ENCODE results near the gene WDFY4. TPM values are rescaled to one million over a fixed set of nuclear protein-coding genes. Genes with fewer than 3 reads are reported as not detected.

Gene WDFY4
- total RNA-seq, 1 experiment from 2014 or later: not detected

- Histone ChIP-seq H4K91ac (ENCODE audit: insufficient read length, low read depth, low read length) (no peak overlapping the region), H3K4me1 (ENCODE audit: insufficient read depth, low read length) (peaks cover 2% of the 10 kb centered on the region; the same call in 1 of the 2 replicates), H3K27ac (ENCODE audit: insufficient read length, low read depth, low read length) (no peak overlapping the region), H4K5ac (ENCODE audit: insufficient read length, low read depth, low read length) (no peak overlapping the region), H2AFZ (ENCODE audit: low read length) (no peak overlapping the region), H3T11ph (ENCODE audit: low read length) (no peak overlapping the region), H2AK5ac (ENCODE audit: insufficient read length, low read length) (no peak overlapping the region), H2BK15ac (ENCODE audit: low read depth, low read length) (no peak overlapping the region), H2BK5ac (ENCODE audit: insufficient read length, low read length) (no peak overlapping the region), H4K8ac (replicated peaks; ENCODE audit: insufficient read length, low read depth, low read length) (no peak overlapping the region), H3K14ac (ENCODE audit: insufficient read depth, low read length) (no peak overlapping the region), H3K4me2 (ENCODE audit: insufficient read depth, insufficient read length, low read length) (no peak overlapping the region), H3K9me3 (ENCODE audit: control insufficient read depth, low read depth, low read length) (no peaks in the 10 kb centered on the region), H3K56ac (ENCODE audit: insufficient read length, low read depth, low read length) (no peak overlapping the region), H2BK120ac (ENCODE audit: low read depth, low read length, poor library complexity, severe bottlenecking) (no peak overlapping the region), H3K18ac (ENCODE audit: insufficient read length, low read depth, low read length) (no peak overlapping the region), H3K79me2 (ENCODE audit: insufficient read depth, low read length) (no peaks in the 10 kb centered on the region), H3K23me2 (ENCODE audit: insufficient read length, low read depth, low read length, poor library complexity, severe bottlenecking) (no peaks in the 10 kb centered on the region), H3K27me3 (ENCODE audit: insufficient read depth, low read length) (no peaks in the 10 kb centered on the region), H3K4ac (ENCODE audit: low read depth, low read length) (no peak overlapping the region), H3K9ac (ENCODE audit: extremely low read depth, insufficient read length, low read length) (no peak overlapping the region), H2BK12ac (ENCODE audit: insufficient read length, low read depth, low read length) (no peak overlapping the region), H3K79me1 (ENCODE audit: insufficient read depth, low read depth, low read length, poor library complexity, severe bottlenecking) (no peaks in the 10 kb centered on the region), H4K20me1 (ENCODE audit: control insufficient read depth, insufficient read depth, insufficient read length) (no peaks in the 10 kb centered on the region), H3K23ac (ENCODE audit: insufficient read length, low read depth, low read length) (no peak overlapping the region), H2BK20ac (ENCODE audit: low read depth, low read length, poor library complexity, severe bottlenecking) (no peak overlapping the region)
- no peaks in the 10 kb centered on the region for H3K9me3 Mint-ChIP-seq
- DNase-seq: no peak
- peaks cover 2% of the 10 kb centered on the region for H3K27me3 Mint-ChIP-seq (ENCODE audit: low read depth)
- no CpG with 5 or more reads among the region's 4 CpGs for WGBS (ENCODE audit: extremely low coverage, insufficient read length, low lambda C conversion rate)
- no peak overlapping the region for H3K4me3 Mint-ChIP-seq
- H3K4me1 Mint-ChIP-seq: peaks cover 9% of the 10 kb centered on the region in 2 experiments
- H3K36me3 Mint-ChIP-seq (ENCODE audit: insufficient read depth in 1 of 3, low read depth in 3 of 3): no peaks in the 10 kb centered on the region
- no peak for TF ChIP-seq CTCF (conservative IDR thresholded peaks at IDR 0.05)
- no peak overlapping the region for H3K27ac Mint-ChIP-seq
These were observed 80.9 kb downstream of the WDFY4 start for GRCh38 chr10:48765527-48765926.

Measured in H9 (cell line).